ENCODE data around the gene PLCG2. TPM values are rescaled to one million over a fixed set of nuclear protein-coding genes. Genes with fewer than 3 reads are reported as not detected.
A peak's percentile ranks its signal among the peaks of the same experiment; 100 is the strongest.

PLCG2 gene
- total RNA-seq, result 10 to 100 TPM; 10.1 to 11.1 TPM

GRCh38 chr16:81778861-81779535 is at the start of gene PLCG2:
Gene PLCG2, plus strand, starts transcription at chr16:81779291. Its CDS starts 6,699 bp downstream, at chr16:81785990.
- H3K27me3 Mint-ChIP-seq (ENCODE audit: low read depth), result peaks cover 45% of the 10 kb centered on the region
- POLR2A ChIA-PET, result no interaction called here
- no peaks in the 10 kb centered on the region for H3K9me3 Mint-ChIP-seq (ENCODE audit: insufficient read depth)
- peak; percentile 86 for DNase-seq
- CTCF ChIA-PET, result interaction anchor here (0.9 to 1.1 kb wide), 2 partner anchors 20 to 107 kb away, joined by 4 to 5 read pairs; no protein-coding TSS in a partner anchor
- peaks cover 12% of the 10 kb centered on the region for H3K4me1 Mint-ChIP-seq (ENCODE audit: low read depth)
- peak within 1 kb of the TSS; percentile 63 for H3K27ac Mint-ChIP-seq
- no peaks in the 10 kb centered on the region for H3K36me3 Mint-ChIP-seq (ENCODE audit: low read depth)
- ATAC-seq, result peak; percentile 99
- peak within 1 kb of the TSS; percentile 84 for H3K4me3 Mint-ChIP-seq

GRCh38 chr16:81729451-81729850 is 49.6 kb upstream of the PLCG2 start:
- peak overlapping the region; percentile 29 for H3K27ac Mint-ChIP-seq
- DNase-seq (no peak), ATAC-seq (no peak)
- H3K9me3 Mint-ChIP-seq (ENCODE audit: insufficient read depth), result no peaks in the 10 kb centered on the region
- no peaks in the 10 kb centered on the region for H3K36me3 Mint-ChIP-seq (ENCODE audit: low read depth)
- H3K27me3 Mint-ChIP-seq (ENCODE audit: low read depth), result peaks cover 15% of the 10 kb centered on the region
- H3K4me3 Mint-ChIP-seq, result peak overlapping the region; percentile 23
- ChIA-PET CTCF (interaction anchor here (0.7 to 2.8 kb wide), 27 partner anchors 8 to 694 kb away, joined by 3 to 17 read pairs (median 4); partner anchors contain the start of gene ATMIN), POLR2A (interaction anchor here (0.8 kb wide), 1 partner anchor 16 kb away, joined by 4 read pairs; no protein-coding TSS in a partner anchor)
- H3K4me1 Mint-ChIP-seq (ENCODE audit: low read depth), result peaks cover 17% of the 10 kb centered on the region

GRCh38 chr16:81730090-81731051 is 48.7 kb upstream of the PLCG2 start:
- H3K4me3 Mint-ChIP-seq, result peak overlapping the region; percentile 75
- CTCF ChIA-PET, result interaction anchor here (0.7 to 2.8 kb wide), 29 partner anchors 7 to 695 kb away, joined by 3 to 17 read pairs (median 4); partner anchors contain the start of gene ATMIN
- DNase-seq, result peak; percentile 67
- peaks cover 17% of the 10 kb centered on the region for H3K4me1 Mint-ChIP-seq (ENCODE audit: low read depth)
- H3K27ac Mint-ChIP-seq, result peak overlapping the region; percentile 86
- POLR2A ChIA-PET, result interaction anchor here (0.8 to 1.4 kb wide), 2 partner anchors 11 to 17 kb away, joined by 4 read pairs; no protein-coding TSS in a partner anchor
- no peaks in the 10 kb centered on the region for H3K9me3 Mint-ChIP-seq (ENCODE audit: insufficient read depth)
- H3K27me3 Mint-ChIP-seq (ENCODE audit: low read depth), result peaks cover 12% of the 10 kb centered on the region
- no peaks in the 10 kb centered on the region for H3K36me3 Mint-ChIP-seq (ENCODE audit: low read depth)
- peak; percentile 92 for ATAC-seq

- no peak overlapping the region for H3K4me3 Mint-ChIP-seq
- H3K9me3 Mint-ChIP-seq (ENCODE audit: insufficient read depth), result no peaks in the 10 kb centered on the region
- CTCF ChIA-PET, result interaction anchor here (2.1 to 2.8 kb wide), 2 partner anchors 143 to 362 kb away, joined by 8 to 17 read pairs; no protein-coding TSS in a partner anchor
- H3K27me3 Mint-ChIP-seq (ENCODE audit: low read depth), result peaks cover 10% of the 10 kb centered on the region
- no peaks in the 10 kb centered on the region for H3K36me3 Mint-ChIP-seq (ENCODE audit: low read depth)
- no peak overlapping the region for H3K27ac Mint-ChIP-seq
- ATAC-seq (no peak), DNase-seq (no peak)
- POLR2A ChIA-PET, result no interaction called here
- peaks cover 17% of the 10 kb centered on the region for H3K4me1 Mint-ChIP-seq (ENCODE audit: low read depth)
Observed at GRCh38 chr16:81731649-81732048, 47.4 kb upstream of the PLCG2 start.

GRCh38 chr16:81732699-81733098 is 46.4 kb upstream of the PLCG2 start:
- DNase-seq (no peak), ATAC-seq (no peak)
- no peaks in the 10 kb centered on the region for H3K36me3 Mint-ChIP-seq (ENCODE audit: low read depth)
- peaks cover 7% of the 10 kb centered on the region for H3K27me3 Mint-ChIP-seq (ENCODE audit: low read depth)
- POLR2A ChIA-PET, result no interaction called here
- H3K9me3 Mint-ChIP-seq (ENCODE audit: insufficient read depth), result no peaks in the 10 kb centered on the region
- peaks cover 19% of the 10 kb centered on the region for H3K4me1 Mint-ChIP-seq (ENCODE audit: low read depth)
- CTCF ChIA-PET, result no interaction called here
- H3K27ac Mint-ChIP-seq, result no peak overlapping the region
- no peak overlapping the region for H3K4me3 Mint-ChIP-seq

GRCh38 chr16:81733295-81733694 is 45.8 kb upstream of the PLCG2 start:
- ChIA-PET CTCF (no interaction called here), POLR2A (interaction anchor here (0.6 kb wide), 1 partner anchor 10 kb away, joined by 3 read pairs; no protein-coding TSS in a partner anchor)
- H3K4me1 Mint-ChIP-seq (ENCODE audit: low read depth), result peaks cover 25% of the 10 kb centered on the region
- DNase-seq, result no peak
- no peaks in the 10 kb centered on the region for H3K9me3 Mint-ChIP-seq (ENCODE audit: insufficient read depth)
- H3K4me3 Mint-ChIP-seq, result no peak overlapping the region
- H3K36me3 Mint-ChIP-seq (ENCODE audit: low read depth), result no peaks in the 10 kb centered on the region
- peaks cover 7% of the 10 kb centered on the region for H3K27me3 Mint-ChIP-seq (ENCODE audit: low read depth)
- ATAC-seq, result no peak
- H3K27ac Mint-ChIP-seq, result no peak overlapping the region

- ChIA-PET CTCF (interaction anchor here (0.9 to 3.2 kb wide), 2 partner anchors 11 to 331 kb away, joined by 3 to 19 read pairs; no protein-coding TSS in a partner anchor), POLR2A (no interaction called here)
- H3K36me3 Mint-ChIP-seq (ENCODE audit: low read depth), result no peaks in the 10 kb centered on the region
- H3K4me3 Mint-ChIP-seq, result no peak overlapping the region
- peaks cover 7% of the 10 kb centered on the region for H3K27me3 Mint-ChIP-seq (ENCODE audit: low read depth)
- DNase-seq (no peak), ATAC-seq (no peak)
- H3K4me1 Mint-ChIP-seq (ENCODE audit: low read depth), result peaks cover 21% of the 10 kb centered on the region
- H3K27ac Mint-ChIP-seq, result no peak overlapping the region
- no peaks in the 10 kb centered on the region for H3K9me3 Mint-ChIP-seq (ENCODE audit: insufficient read depth)
Observed at GRCh38 chr16:81734632-81735434, 44.3 kb upstream of the PLCG2 start.

GRCh38 chr16:81737885-81738536 is 41.1 kb upstream of the PLCG2 start:
- ChIA-PET CTCF (interaction anchor here (0.8 to 3.2 kb wide), 17 partner anchors 8 to 736 kb away, joined by 3 to 19 read pairs (median 4); no protein-coding TSS in a partner anchor), POLR2A (no interaction called here)
- H3K27ac Mint-ChIP-seq, result peak overlapping the region; percentile 56
- ATAC-seq (peak; percentile 96), DNase-seq (peak; percentile 91)
- H3K4me3 Mint-ChIP-seq, result peak overlapping the region; percentile 59
- no peaks in the 10 kb centered on the region for H3K36me3 Mint-ChIP-seq (ENCODE audit: low read depth)
- H3K9me3 Mint-ChIP-seq (ENCODE audit: insufficient read depth), result no peaks in the 10 kb centered on the region
- peaks cover 11% of the 10 kb centered on the region for H3K27me3 Mint-ChIP-seq (ENCODE audit: low read depth)
- H3K4me1 Mint-ChIP-seq (ENCODE audit: low read depth), result peaks cover 23% of the 10 kb centered on the region

GRCh38 chr16:81738783-81739496 is 40.2 kb upstream of the PLCG2 start:
- Mint-ChIP-seq H3K27ac (no peak overlapping the region), H3K9me3 (ENCODE audit: insufficient read depth) (no peaks in the 10 kb centered on the region), H3K27me3 (ENCODE audit: low read depth) (peaks cover 11% of the 10 kb centered on the region), H3K4me1 (ENCODE audit: low read depth) (peaks cover 23% of the 10 kb centered on the region), H3K36me3 (ENCODE audit: low read depth) (no peaks in the 10 kb centered on the region), H3K4me3 (no peak overlapping the region)
- ChIA-PET POLR2A (no interaction called here), CTCF (interaction anchor here (0.7 to 2.3 kb wide), 4 partner anchors 9 to 372 kb away, joined by 3 to 8 read pairs (median 4); no protein-coding TSS in a partner anchor)
- no peak for ATAC-seq
- no peak for DNase-seq

- H3K27me3 Mint-ChIP-seq (ENCODE audit: low read depth), result peaks cover 11% of the 10 kb centered on the region
- ATAC-seq, result no peak
- H3K4me1 Mint-ChIP-seq (ENCODE audit: low read depth), result peaks cover 23% of the 10 kb centered on the region
- H3K4me3 Mint-ChIP-seq, result no peak overlapping the region
- H3K36me3 Mint-ChIP-seq (ENCODE audit: low read depth), result no peaks in the 10 kb centered on the region
- no peak for DNase-seq
- CTCF ChIA-PET, result interaction anchor here (0.7 to 2.3 kb wide), 2 partner anchors 117 to 372 kb away, joined by 4 to 8 read pairs; no protein-coding TSS in a partner anchor
- no peak overlapping the region for H3K27ac Mint-ChIP-seq
- POLR2A ChIA-PET, result no interaction called here
- no peaks in the 10 kb centered on the region for H3K9me3 Mint-ChIP-seq (ENCODE audit: insufficient read depth)
Observed at GRCh38 chr16:81739503-81739902, 39.6 kb upstream of the PLCG2 start.

Data from activated CD8-positive, alpha-beta T cell treated with anti-CD3 and anti-CD28 coated beads, Interleukin-2, amount 10 ng/mL, durations not matched to agents 7 days and 5 days (primary cell).